ENCODE measurements around the gene GRB10.
"Not testable (repeated sequence)": the region's sequence is repeated elsewhere in the genome, so short reads cannot be mapped to it uniquely, and the experiment has no call there.

Gene GRB10

GRCh38 chr7:50738932-50739331 is 43.8 kb downstream of the GRB10 start:
- DNase-seq = no peak

- not testable (repeated sequence) for DNase-seq
Observed at GRCh38 chr7:50735836-50736235, 46.9 kb downstream of the GRB10 start.

GRCh38 chr7:50735333-50735732 is 47.4 kb downstream of the GRB10 start:
- no peak for DNase-seq

GRCh38 chr7:50734246-50734645 is 48.5 kb downstream of the GRB10 start:
- no peak for DNase-seq

- DNase-seq = no peak
Observed at GRCh38 chr7:50733552-50733951, 49.1 kb downstream of the GRB10 start.

GRCh38 chr7:50731703-50732582 is 50.8 kb downstream of the GRB10 start:
- DNase-seq = no peak

GRCh38 chr7:50730446-50731400 is 52.0 kb downstream of the GRB10 start:
- DNase-seq = no peak

GRCh38 chr7:50729962-50730361 is 52.7 kb downstream of the GRB10 start:
- no peak for DNase-seq

- no peak for DNase-seq
Observed at GRCh38 chr7:50728184-50728583, 54.5 kb downstream of the GRB10 start.

- no peak for DNase-seq
Observed at GRCh38 chr7:50727711-50728110, 55.0 kb downstream of the GRB10 start.

- no peak for DNase-seq
Observed at GRCh38 chr7:50727072-50727471, 55.6 kb downstream of the GRB10 start.

GRCh38 chr7:50725774-50726173 is 56.9 kb downstream of the GRB10 start:
- DNase-seq = no peak

GRCh38 chr7:50724526-50725520 is 57.9 kb downstream of the GRB10 start:
- no peak for DNase-seq

- DNase-seq = no peak
Observed at GRCh38 chr7:50723888-50724287, 58.8 kb downstream of the GRB10 start.

- no peak for DNase-seq
Observed at GRCh38 chr7:50723173-50723572, 59.5 kb downstream of the GRB10 start.

- no peak for DNase-seq
Observed at GRCh38 chr7:50721661-50722259, 60.9 kb downstream of the GRB10 start.

- DNase-seq = no peak
Observed at GRCh38 chr7:50721160-50721559, 61.5 kb downstream of the GRB10 start.

GRCh38 chr7:50720295-50720694 is 62.4 kb downstream of the GRB10 start:
- DNase-seq = no peak

GRCh38 chr7:50718876-50719275 is 63.8 kb downstream of the GRB10 start:
- no peak for DNase-seq

GRCh38 chr7:50718311-50718710 is 64.4 kb downstream of the GRB10 start:
- DNase-seq = no peak

GRCh38 chr7:50717181-50717580 is 65.5 kb downstream of the GRB10 start:
- no peak for DNase-seq

GRCh38 chr7:50714857-50715256 is 67.8 kb downstream of the GRB10 start:
- no peak for DNase-seq

Data from activated naive CD4-positive, alpha-beta T cell treated with Interleukin-2 at 50 U/mL for 16 hours (primary cell).